Skin of body (tissue), 2 donors: ENCODE data around the gene ROBO1. TPM values are rescaled to one million over a fixed set of nuclear protein-coding genes. Genes with fewer than 3 reads are reported as not detected.
A peak's percentile ranks its signal among the peaks of the same experiment; 100 is the strongest.

Experiments
- DNase-seq: peaks from one replicate; lab custom pipeline; 2025; lab: John Stamatoyannopoulos, UW
- total RNA-seq: library from RNA; depleted of rRNA; stranded (reverse); fragments of >200 nt; gene quantifications from one replicate; pipeline ENCODE4 v1.2.3, GENCODE V29; 2014

The ROBO1 gene
- total RNA-seq, 1 donor from 2014 or later, result 138 TPM

DNA sequence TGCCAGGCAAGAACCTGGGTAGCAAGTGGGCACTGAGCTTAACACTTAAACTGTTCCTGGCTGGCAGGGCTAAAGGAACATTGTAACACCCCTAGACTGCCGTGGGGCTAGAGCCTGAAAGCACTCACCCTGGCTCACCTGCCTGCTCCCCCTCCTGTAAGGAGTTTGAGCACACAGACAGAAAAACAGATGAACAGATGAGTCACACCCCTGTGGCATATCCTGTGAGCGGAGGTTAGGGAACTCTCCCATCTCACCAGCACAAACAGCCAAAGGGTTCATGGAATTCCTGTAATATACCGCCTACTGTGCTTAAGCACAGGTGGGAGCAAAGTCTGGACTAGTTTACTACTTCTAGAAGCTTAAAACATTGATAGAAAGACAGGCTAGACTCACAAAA lies 300.1 kb downstream of the ROBO1 start:
- no peak for DNase-seq

DNA sequence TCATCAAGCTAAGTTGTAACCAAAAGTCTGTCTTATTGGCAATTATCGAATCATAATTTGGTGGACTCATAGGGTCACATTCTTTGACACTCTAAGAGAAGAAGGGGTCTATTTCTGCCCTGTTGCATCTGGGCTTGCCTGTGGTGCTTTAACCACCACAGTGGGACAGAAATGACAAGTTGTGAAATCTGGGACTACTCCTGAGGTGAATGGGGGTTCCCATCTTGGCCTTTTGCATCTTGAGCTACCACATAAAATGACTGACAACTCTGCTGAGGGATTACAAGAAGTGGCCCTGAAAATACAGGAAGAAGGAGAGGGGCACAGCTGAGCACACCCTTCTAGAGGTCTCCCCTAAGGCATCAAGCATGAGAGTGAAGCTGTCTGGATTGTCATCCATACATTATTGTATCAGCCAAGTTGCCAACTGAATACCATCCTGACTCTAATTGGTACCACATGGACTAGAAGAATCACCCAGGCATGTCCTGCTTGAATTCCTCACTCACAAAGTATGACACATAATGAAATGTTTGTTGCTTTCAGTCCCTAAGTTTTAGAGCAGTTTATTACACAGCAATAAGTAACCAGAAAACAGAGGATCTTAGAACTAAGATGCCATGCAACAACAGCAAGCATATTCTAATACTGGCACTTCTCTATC lies 306.5 kb downstream of the ROBO1 start:
- no peak for DNase-seq

DNA sequence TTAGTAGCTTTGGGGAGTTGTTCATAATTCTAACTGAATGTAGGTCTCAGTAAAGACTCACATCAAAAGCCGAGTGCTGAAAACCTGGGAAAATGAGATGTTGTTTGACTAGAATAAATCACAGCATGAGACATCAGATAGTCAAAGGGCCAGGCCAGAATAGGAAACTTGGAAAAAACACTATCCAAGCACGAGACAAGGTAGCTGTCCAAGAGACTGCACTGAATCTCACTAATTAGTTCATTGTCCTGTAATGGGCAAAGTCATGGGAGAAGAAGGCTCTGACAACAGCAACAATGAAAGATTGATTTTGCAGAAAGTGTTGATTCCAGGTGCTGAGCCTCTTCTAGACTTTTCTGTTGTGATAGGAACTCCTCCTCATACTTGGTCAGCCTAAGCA lies 314.2 kb downstream of the ROBO1 start:
- no peak for DNase-seq

DNA sequence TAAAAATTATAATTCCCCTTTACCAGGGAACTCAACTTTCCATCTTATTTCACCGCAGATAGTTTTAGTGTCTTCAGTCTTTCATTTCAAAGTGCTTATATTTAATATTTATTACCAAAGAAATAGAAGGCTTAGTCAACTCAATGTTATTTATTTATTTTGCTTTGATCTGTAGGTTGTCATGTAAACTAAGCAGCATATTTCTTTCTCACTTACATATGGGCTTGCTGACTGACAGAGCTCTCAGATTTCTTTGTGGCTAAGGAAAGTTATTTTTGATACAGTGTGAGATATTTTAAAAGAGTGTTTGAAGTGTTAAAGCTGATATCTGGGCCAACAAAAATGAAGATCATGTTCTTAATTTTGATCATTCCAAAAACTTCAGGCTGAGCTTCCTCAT lies 331.4 kb downstream of the ROBO1 start:
- no peak for DNase-seq

DNA sequence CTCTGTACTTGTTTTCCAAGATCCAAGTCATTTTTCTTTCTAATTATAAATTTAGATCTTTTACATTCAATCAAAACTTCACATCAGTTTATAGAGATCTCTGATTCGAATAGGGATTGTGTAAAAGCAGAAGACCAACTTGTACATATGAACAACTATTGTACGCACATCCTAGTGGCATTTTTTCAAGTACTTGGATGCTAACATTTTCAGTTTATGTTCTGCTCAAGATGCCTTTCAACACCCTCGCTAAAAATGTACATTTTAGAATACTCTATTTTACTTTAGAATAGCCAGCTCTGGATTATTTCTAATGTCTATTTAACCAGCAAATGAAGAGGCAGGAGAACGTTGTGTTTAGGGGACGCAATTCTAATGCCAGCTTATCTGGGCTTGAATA lies 340.7 kb downstream of the ROBO1 start:
- DNase-seq, result no peak

DNA sequence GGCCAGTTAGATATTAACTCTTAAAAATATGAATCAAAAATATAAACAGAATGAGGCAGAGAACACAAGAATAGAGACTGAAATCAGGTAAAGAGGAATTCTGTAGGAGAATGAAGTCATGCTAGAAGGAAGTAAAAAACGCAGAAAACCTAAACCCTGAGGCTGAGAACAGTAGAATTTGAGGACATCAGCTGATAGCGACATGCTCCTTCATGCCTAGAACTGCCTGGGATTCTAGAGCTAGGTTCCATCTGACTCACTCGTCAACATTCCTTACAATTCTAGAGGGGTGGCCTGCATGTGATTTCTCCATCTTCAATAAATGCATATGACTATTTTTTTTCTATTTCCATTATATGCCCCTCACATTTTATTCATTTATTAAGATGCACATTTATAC lies 343.0 kb downstream of the ROBO1 start:
- no peak for DNase-seq

DNA sequence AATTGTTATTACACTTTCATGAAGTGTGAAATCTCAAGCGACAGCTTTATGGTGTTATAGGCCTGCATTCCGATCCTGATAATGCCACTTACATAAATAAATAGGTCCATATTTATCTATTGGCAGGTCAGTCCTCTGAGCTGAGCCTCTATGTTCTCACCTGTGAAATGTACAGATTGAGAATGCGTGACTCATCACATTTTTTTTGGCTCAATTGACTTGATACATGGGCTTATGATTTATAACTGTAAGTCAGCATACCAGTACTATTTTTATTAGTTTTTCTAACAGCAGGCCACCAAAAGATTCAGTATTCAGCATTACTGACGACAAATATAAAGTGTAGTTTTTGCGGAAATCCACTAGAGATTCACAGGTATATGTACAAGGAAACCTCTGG lies 344.4 kb downstream of the ROBO1 start:
- no peak for DNase-seq

DNA sequence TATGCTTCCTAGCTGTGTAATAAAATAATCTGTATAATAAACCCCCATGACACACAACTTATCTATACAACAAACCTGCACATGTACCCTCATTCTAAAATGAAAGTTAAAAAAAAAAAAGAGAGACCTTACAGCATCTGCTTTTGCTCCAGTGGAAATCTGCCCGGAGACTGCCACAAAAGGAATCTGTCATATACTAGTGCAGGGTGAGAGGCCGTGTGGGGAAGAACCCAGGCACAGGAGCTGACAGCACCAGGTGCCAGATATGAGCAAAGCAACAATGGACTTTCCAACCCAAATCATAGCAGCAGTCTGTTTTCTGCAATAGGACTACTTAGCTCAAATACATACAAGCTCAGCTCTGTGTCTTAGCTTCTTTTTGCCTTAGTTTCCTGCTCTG lies 346.5 kb downstream of the ROBO1 start:
- DNase-seq, result no peak

DNA sequence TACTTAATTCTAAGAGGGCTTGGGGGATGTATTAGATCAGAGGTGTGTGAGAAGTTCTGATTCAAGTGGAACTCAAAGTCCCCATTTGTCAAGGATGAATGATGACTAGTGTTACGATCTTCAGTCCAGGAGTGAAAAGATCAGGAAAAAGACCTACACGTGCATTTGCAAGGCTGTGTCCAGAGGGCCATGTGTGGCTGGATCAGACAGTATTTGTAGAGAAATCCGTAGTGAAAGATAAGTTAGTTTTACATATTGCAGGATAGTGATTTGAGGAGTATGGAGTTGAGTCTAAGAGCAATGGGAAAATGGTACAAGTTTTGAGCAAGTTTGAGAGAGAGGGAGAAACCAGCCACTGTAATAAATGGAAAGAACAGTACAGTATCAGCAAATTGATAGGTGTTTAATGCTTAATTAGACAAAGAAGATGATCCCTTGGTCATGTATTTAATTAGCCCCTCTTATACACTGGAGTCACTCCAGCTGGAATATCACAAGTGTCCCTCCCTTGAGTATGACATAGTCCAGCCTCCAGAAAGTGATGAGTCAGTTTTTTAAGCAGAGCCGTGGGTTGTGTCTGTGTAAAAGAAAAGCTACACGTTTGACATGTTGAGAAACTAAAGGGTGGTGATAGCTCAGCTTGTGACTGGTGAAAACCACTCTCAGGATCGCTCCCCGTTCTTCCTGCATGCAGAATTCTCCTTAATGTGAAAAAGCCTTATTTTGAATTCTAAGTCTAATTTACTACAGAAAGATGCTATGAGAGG lies 348.8 kb downstream of the ROBO1 start:
- no peak for DNase-seq

DNA sequence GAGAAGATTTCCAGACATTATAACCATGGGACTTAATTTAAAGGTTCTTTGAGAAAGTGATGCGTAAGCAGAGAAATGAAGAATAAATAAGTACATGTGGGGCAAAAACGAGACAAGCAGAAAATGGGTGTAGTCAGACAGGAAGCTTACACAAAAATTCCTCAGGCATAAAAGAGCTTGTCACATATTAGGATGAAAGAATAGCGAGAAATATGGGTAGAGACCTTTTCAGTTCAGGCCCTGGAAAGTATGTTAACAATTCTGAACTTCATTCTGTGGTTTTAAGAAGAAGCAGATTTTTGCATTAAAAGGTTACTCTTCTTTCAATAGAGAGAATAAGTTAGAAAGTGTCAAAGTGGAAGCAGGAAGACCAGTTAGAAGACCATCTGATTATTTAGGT lies 352.4 kb downstream of the ROBO1 start:
- DNase-seq, result peak; percentile 25

DNA sequence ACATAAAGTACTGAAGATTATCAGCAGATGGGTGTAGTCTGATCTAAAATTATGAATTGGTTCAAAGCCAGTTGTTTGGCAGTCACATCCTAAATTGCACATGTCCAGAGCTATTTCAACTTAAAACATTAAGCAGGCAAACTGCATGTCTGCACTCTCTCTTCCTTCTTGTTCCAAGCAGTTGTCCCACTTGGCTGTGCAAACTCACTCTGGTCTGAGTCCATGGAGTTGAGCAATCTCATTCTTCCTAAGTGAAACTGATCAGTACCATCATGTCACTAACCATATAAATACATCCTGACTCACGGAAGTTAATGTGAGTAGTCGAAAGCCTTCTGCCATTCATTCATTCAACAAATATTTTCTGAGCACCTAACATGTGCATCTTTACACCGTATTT lies 353.0 kb downstream of the ROBO1 start:
- peak; percentile 97 for DNase-seq

DNA sequence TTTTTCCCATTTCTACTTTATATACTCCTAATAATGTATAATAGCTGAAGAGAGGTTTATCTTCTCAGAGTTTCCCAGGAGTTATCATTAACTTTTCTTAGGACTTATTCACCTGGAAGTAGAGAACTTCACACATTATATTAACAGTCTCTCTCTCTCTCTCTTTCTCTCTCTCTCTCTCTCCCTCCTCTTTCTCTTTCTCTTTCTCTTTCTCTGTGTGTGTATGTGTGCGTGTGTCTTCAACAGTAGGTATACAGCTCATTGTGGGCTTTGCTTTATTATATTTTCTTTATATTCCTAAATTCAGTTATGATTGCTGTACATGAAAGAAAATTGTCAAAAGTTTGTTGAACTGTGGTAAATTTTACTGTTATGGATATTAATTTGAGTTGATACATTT lies 353.8 kb downstream of the ROBO1 start:
- no peak for DNase-seq

DNA sequence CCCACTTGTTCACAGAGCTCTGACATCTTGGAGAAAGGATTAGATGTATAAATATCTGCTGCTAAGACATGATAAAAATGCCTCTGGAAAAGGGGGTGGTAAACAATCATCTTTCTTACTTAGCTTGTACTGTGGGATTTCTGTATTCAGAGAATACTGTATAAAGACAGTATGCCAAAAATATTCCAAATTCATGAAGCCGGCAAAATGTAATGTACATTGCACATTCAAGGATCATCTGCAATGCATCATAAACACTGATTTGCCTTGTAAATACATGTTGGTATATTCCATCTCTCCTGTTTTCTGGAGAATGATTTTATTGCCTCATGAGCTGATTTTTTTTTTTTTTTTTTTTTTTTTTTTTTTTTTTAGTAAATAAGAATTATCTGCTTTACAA lies 355.3 kb downstream of the ROBO1 start:
- DNase-seq, result no peak

DNA sequence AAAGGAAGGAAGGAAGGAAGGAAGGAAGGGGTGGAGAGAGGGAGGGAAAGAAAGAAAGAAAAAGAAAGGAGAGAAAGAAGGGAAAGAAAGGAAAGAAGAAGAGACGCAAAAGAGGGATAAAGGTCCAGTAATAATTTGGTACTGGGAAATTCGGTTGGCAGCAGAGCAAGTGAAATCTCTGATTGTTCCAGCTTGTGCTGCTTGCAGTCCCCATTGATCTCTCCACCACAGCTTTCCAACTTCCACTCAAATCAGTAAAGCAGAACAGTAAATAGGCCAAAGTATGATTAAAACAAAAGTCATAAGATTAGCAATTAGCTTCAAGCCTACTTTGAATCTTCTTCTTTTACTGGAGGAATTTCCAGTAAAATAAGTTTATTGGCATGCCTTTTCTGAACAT lies 357.2 kb downstream of the ROBO1 start:
- no peak for DNase-seq

DNA sequence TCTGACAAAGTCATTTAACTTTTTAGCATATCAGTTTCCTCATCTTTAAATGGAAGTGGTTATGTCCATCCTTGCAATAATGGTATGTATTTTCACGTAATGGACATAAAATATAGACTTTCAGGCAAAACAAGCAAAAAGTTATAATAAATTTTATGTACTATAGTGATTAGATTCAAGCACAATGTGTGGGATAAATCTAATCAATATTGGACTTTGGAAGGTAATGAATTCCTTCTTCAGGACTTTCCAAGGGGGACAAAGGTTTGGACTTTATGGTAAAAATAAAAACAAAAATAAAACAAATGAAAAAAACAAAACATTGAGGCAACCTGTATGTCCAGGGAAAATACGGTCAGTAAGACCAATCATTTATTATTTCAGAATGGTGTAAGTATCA lies 357.7 kb downstream of the ROBO1 start:
- DNase-seq, result no peak

DNA sequence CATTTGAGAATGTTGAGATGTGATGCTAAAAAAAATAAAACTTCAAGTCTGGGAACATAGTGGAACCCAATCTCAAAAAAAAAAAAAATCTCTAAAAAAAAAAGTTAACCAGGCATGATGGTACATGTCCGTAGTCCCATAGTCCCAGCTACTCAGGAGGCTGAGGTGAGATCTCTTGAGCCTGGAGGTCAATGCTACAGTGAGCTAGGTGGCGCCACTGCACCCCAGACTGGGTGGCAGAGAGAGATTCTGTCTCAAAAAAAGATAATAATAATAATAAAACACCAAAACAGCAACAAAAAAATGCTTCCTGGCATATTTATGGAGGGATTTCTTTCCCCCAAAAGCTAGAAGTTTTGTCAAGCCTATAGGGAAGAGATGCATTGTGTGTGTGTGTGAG lies 361.6 kb downstream of the ROBO1 start:
- no peak for DNase-seq

DNA sequence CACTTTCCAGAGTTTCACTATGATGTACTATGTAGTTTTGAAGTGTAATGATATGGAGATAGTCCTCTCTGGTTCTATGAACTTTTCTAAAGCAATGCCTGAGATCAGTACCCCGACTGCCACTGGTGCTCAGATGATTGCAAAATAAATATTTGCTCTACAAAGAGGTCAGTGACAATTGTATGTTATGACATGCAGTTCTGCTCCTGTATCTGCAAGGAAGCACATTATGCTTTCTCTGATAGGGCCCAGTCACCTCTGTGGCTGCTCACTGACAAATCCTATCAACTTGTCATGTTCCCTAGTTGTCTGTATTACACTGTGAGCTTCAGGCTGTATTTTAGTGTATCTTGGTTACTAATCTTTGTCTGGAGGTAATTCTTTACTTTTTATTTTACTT lies 362.6 kb downstream of the ROBO1 start:
- DNase-seq, result no peak

DNA sequence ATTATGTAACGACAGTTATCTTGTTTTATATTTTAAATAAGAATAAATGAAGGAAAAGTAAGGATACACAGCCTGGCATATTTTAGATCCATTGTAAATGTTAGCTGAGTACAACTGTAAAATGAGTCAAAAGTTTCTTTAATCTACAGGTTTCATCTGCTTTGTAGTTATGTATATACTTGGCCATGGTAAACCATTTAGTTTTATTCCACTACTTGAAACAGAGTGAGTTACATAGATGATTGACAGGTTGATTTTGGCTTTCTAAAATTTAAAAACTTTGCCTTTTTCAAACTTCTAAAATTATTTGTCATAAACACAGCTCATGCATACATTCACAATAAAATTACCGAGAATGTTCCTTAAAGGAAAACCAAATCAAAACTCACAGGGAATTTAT lies 371.2 kb downstream of the ROBO1 start:
- DNase-seq, result no peak

DNA sequence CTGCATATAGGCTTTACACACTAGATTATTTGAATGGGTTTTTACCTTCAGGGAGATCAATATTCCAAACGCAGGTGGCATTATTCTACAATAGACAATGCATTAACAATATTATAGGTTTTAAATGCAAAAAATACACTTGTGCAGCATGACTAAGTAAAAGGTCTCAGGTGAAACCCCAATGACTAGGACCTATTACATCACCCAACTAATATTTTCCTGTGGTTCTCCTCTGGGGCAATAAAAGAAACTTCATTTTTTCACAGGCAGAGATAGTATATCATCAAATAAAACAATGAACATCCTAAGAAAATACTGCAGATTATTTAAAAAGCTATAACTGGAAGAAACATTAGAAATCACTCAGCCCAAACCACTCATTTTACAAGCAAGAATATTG lies 375.3 kb downstream of the ROBO1 start:
- DNase-seq, result no peak

DNA sequence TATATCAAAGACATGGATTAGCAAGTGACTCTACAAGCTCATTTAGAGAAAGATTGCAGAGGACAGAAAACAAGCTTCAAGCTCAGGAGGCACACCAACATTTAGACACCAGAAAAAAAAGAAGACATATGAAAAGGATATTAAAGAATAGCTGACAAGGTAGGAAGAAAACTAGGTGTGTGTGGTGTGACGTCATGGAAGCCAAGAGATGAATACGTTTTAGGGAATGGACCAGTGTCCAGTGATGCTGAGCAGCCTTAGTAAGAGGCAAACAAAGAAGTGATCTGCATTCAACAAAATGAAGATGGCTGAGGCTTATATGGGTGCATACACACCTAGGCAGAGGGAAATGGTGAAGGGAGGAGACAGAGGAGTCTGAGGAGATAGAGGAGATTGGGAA lies 377.4 kb downstream of the ROBO1 start:
- DNase-seq, result no peak

DNA sequence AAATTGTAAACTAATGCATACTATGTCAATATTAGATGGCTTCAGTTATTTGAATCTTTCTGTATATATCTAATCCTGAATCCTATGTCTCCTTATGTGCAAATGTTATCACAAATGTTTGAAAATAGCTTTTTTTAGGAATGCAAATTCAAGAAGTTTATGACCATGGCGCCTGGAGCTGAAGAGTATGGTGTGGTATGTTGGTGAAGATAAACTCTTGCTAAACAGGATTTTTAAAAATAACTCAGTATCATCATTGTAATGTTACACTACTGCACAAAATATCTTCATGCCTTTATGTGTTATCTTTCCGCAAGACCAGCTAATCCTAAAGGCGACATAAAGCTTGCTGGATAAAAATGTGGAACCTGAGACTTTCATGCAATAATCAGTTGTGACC lies 382.6 kb downstream of the ROBO1 start:
- DNase-seq, result no peak

DNA sequence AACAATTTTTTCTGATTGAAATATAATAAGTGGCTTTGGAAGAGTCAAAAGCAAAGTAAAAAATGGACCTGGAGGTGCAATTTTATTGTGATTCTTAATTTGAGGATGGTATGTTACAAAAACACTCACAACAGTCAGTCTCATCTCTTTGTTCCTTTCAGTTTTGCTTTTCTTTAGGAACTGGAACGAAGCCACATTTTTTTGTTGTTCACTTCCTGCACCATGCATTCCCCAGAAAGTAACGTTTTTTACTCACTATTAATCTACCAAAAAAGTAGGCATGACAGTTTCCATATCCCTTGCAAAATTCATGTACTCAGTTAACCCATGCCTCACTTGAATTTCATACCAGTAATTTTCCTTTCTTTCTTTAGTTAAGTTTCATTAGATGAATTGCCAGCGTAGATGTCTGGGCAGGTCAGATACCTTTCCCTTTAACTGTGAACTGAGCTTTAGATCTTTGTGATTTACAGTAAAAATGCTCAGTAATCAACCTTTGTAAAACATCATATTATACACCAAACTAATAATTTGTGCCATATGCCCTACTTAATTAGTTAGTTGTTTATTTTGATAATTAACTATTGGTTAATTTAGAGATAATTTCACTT lies 384.3 kb downstream of the ROBO1 start:
- DNase-seq, result peak; percentile 15

DNA sequence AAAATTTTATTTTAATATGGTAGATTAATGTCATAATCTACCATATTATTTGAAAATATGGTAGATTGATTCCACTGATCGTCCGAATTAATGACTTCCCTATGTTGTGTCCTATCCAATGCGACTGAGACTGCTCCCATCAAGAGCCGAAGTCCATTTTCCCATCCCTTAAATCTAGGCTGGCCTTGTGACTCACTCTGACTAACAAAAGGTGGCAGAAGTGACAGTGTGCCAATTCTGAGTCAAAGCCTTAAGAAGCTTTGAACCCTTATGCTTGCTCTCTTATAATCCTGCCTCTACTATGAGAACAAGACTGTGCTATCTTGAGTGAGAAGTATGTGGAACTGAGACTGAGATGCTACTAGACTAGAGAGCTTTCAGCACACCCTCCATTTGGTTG lies 387.2 kb downstream of the ROBO1 start:
- no peak for DNase-seq
